ENCODE measurements around the gene SLC25A39.

SLC25A39 gene

GRCh38 chr17:44314031-44314430 is 10.6 kb downstream of the SLC25A39 start:
- DNase-seq (ENCODE audit: low spot score) = no peak

- DNase-seq (ENCODE audit: low spot score) = no peak
Measured at GRCh38 chr17:44312396-44313104, 12.1 kb downstream of the SLC25A39 start.

- DNase-seq (ENCODE audit: low spot score) = no peak
Measured at GRCh38 chr17:44311562-44312181, 13.0 kb downstream of the SLC25A39 start.

- DNase-seq (ENCODE audit: low spot score) = no peak
Measured at GRCh38 chr17:44310609-44311376, 13.8 kb downstream of the SLC25A39 start.

GRCh38 chr17:44310188-44310587 is 14.4 kb downstream of the SLC25A39 start:
- no peak for DNase-seq (ENCODE audit: low spot score)

- no peak for DNase-seq (ENCODE audit: low spot score)
Measured at GRCh38 chr17:44309472-44309871, 15.2 kb downstream of the SLC25A39 start.

GRCh38 chr17:44308865-44309264 is 15.8 kb downstream of the SLC25A39 start:
- DNase-seq (ENCODE audit: low spot score) = no peak

GRCh38 chr17:44308320-44308818 is 16.3 kb downstream of the SLC25A39 start, which contains the start of gene RUNDC3A:
TSS of gene RUNDC3A (plus strand) at chr17:44308601. CDS start at chr17:44308833, 232 bp downstream.
- peak; percentile 77 for DNase-seq (ENCODE audit: low spot score)

- no peak for DNase-seq (ENCODE audit: low spot score)
Measured at GRCh38 chr17:44307387-44308186, 17.0 kb downstream of the SLC25A39 start.

- no peak for DNase-seq (ENCODE audit: low spot score)
Measured at GRCh38 chr17:44304651-44305050, 20.0 kb downstream of the SLC25A39 start.

- DNase-seq (ENCODE audit: low spot score) = no peak
Measured at GRCh38 chr17:44297975-44298374, 26.6 kb downstream of the SLC25A39 start.

GRCh38 chr17:44293509-44294226 is 31.0 kb downstream of the SLC25A39 start:
- DNase-seq (ENCODE audit: low spot score) = no peak

GRCh38 chr17:44287651-44288050 is 37.0 kb downstream of the SLC25A39 start:
- DNase-seq (ENCODE audit: low spot score) = no peak

GRCh38 chr17:44284024-44284400 is 40.6 kb downstream of the SLC25A39 start:
- no peak for DNase-seq (ENCODE audit: low spot score)

- no peak for DNase-seq (ENCODE audit: low spot score)
Measured at GRCh38 chr17:44283344-44284023, 41.1 kb downstream of the SLC25A39 start.

GRCh38 chr17:44282264-44282663 is 42.4 kb downstream of the SLC25A39 start:
- no peak for DNase-seq (ENCODE audit: low spot score)

GRCh38 chr17:44281570-44281969 is 43.1 kb downstream of the SLC25A39 start:
- DNase-seq (ENCODE audit: low spot score) = no peak

GRCh38 chr17:44280392-44280937 is 44.2 kb downstream of the SLC25A39 start:
- no peak for DNase-seq (ENCODE audit: low spot score)

- no peak for DNase-seq (ENCODE audit: low spot score)
Measured at GRCh38 chr17:44279666-44280391, 44.8 kb downstream of the SLC25A39 start.

GRCh38 chr17:44279346-44279665 is 45.3 kb downstream of the SLC25A39 start:
- no peak for DNase-seq (ENCODE audit: low spot score)
